GM13977 (cell line): ENCODE data around the gene IL1R2.

Experiments used
- DNase-seq: peaks from one replicate; pipeline ENCODE4 v3.0.0; 2012; ENCODE audit warnings: low spot score
- CTCF ChIP-seq: IDR thresholded peaks from 2 replicates; pipeline ENCODE4 v1.5.1; 2012; ENCODE audit warnings: mild to moderate bottlenecking, control low read depth; ENCODE audit not compliant: insufficient read depth; ENCODE audit errors: extremely low read depth, missing control alignments
- in situ Hi-C: fragments of 300-500 bp; cut with MboI; formaldehyde crosslinking; loops from one replicate; pipeline ENCODE4 v1.12.0; 2022; ENCODE audit warnings: low sequenced_read_pairs, low pct_unique_long_range_greater_than_20kb, mixed read lengths, inconsistent platforms; ENCODE audit not compliant: unreplicated experiment

IL1R2 gene

GRCh38 chr2:102028470-102028869 is 36.7 kb downstream of the IL1R2 start:
- no peak for DNase-seq
- no peak for TF ChIP-seq CTCF
- in situ Hi-C loops = loop anchor here (10.0 kb wide), 2 partner anchors 216 to 416 kb away; no protein-coding TSS in a partner anchor

- DNase-seq = no peak
- in situ Hi-C loops = loop anchor here (10.0 kb wide), 2 partner anchors 215 to 415 kb away; no protein-coding TSS in a partner anchor
- no peak for TF ChIP-seq CTCF
These were observed 37.6 kb downstream of the IL1R2 start for GRCh38 chr2:102029405-102029804.

GRCh38 chr2:102029952-102030351 is 38.2 kb downstream of the IL1R2 start:
- in situ Hi-C loops = loop anchor here (10.0 kb wide), 2 partner anchors 215 to 415 kb away; no protein-coding TSS in a partner anchor
- no peak for TF ChIP-seq CTCF
- no peak for DNase-seq

- no peak for TF ChIP-seq CTCF
- DNase-seq = no peak
- in situ Hi-C loops = no loop called here
These were observed 38.7 kb downstream of the IL1R2 start for GRCh38 chr2:102030502-102030854.

GRCh38 chr2:102030855-102031527 is 39.2 kb downstream of the IL1R2 start:
- in situ Hi-C loops = no loop called here
- no peak for DNase-seq
- no peak for TF ChIP-seq CTCF

- in situ Hi-C loops = no loop called here
- DNase-seq = no peak
- TF ChIP-seq CTCF = no peak
These were observed 40.7 kb downstream of the IL1R2 start for GRCh38 chr2:102032368-102033030.
